NCI-H1694 (cell line): ENCODE data around the gene ENTHD1.
"Not testable (repeated sequence)": the region's sequence is repeated elsewhere in the genome, so short reads cannot be mapped to it uniquely, and the experiment has no call there.

ENCODE experiments used
- DNase-seq: peaks from one replicate; lab custom pipeline; 2025; lab: John Stamatoyannopoulos, UW

ENTHD1 gene

GRCh38 chr22:39776295-39777009 lies 117.1 kb downstream of the ENTHD1 start:
- no peak for DNase-seq

GRCh38 chr22:39773976-39774539 lies 119.5 kb downstream of the ENTHD1 start:
- DNase-seq, result no peak

- no peak for DNase-seq
These were observed 120.1 kb downstream of the ENTHD1 start for GRCh38 chr22:39773503-39773902.

GRCh38 chr22:39771486-39771885 lies 122.1 kb downstream of the ENTHD1 start:
- no peak for DNase-seq

GRCh38 chr22:39765661-39766060 lies 127.9 kb downstream of the ENTHD1 start:
- DNase-seq, result no peak

- no peak for DNase-seq
These were observed 128.5 kb downstream of the ENTHD1 start for GRCh38 chr22:39765046-39765445.

- no peak for DNase-seq
These were observed 130.3 kb downstream of the ENTHD1 start for GRCh38 chr22:39763276-39763675.

GRCh38 chr22:39750759-39751158 lies 142.8 kb downstream of the ENTHD1 start:
- no peak for DNase-seq

GRCh38 chr22:39748877-39749276 lies 144.7 kb downstream of the ENTHD1 start:
- no peak for DNase-seq

- DNase-seq, result no peak
These were observed 146.8 kb downstream of the ENTHD1 start for GRCh38 chr22:39746600-39747262.

GRCh38 chr22:39745789-39746188 lies 147.8 kb downstream of the ENTHD1 start:
- DNase-seq, result no peak

GRCh38 chr22:39744353-39744752 lies 149.2 kb downstream of the ENTHD1 start:
- DNase-seq, result no peak

GRCh38 chr22:39743935-39744334 lies 149.6 kb downstream of the ENTHD1 start:
- no peak for DNase-seq

- DNase-seq, result no peak
These were observed 154.1 kb downstream of the ENTHD1 start for GRCh38 chr22:39739338-39740027.

GRCh38 chr22:39738746-39739145 lies 154.8 kb downstream of the ENTHD1 start:
- DNase-seq, result no peak

- no peak for DNase-seq
These were observed 157.8 kb downstream of the ENTHD1 start for GRCh38 chr22:39735776-39736175.

GRCh38 chr22:39734866-39735265 lies 158.7 kb downstream of the ENTHD1 start:
- no peak for DNase-seq

- DNase-seq, result not testable (repeated sequence)
These were observed 159.5 kb downstream of the ENTHD1 start for GRCh38 chr22:39734046-39734445.

- DNase-seq, result no peak
These were observed 160.4 kb downstream of the ENTHD1 start for GRCh38 chr22:39733191-39733590.

- DNase-seq, result no peak
These were observed 160.9 kb downstream of the ENTHD1 start for GRCh38 chr22:39732625-39733024.

- peak; percentile 78 for DNase-seq
These were observed 161.5 kb downstream of the ENTHD1 start for GRCh38 chr22:39731881-39732555.

- no peak for DNase-seq
These were observed 162.1 kb downstream of the ENTHD1 start for GRCh38 chr22:39731481-39731880.
